Heart left ventricle (tissue), 13 donors: ENCODE measurements around the gene FAHD1.

Experiments
- POLR2A ChIP-seq, 2 donors: fragments of 450-650 bp; IDR thresholded peaks; one replicate each; pipeline ENCODE4 v1.6.1; 2017; ENCODE audit warnings: antibody characterized with exemption in 2 of 2, mild to moderate bottlenecking in 2 of 2, moderate library complexity in 2 of 2
- TF ChIP-seq, protein P1 (sequence below), 12 donors: fragments of 200-600 bp; sonication (generic) in 4 of 12; IDR thresholded peaks; one replicate each; pipeline versions ENCODE4 v1.5.0 to v1.8.0; 2018 to 2022; ENCODE audit warnings: antibody characterized with exemption in 12 of 12, mild to moderate bottlenecking in 5 of 12
- donor health status: ischemic (EF 13 %, LVEDD 7.1; RV severe dilation, severe dysfunction).
- donor health status: DM: no; HTN: yes; CAD: no.
- donor health status: DM: no; HTN: no; CAD: no.
- donor health status: ischemic (EF 25% LVEDD 6.9; RV normal size, moderate dysfunction).
- donor health status: ischemic (EF 25% LVEDD 5.7; RV mildly dilated, moderate dysfunction).
- donor health status: ischemic (EF 35%, LVEDD 5.7; RV mildly dilated, moderate dysfunction).
- donor health status: nonischemic (EF 11% LVEDD 7.7; RV severe dilation, severe dysfunction).
- donor health status: DM: yes; HTN: yes; CAD: no.
- donor health status: PGD.
- donor health status: ischemic (EF 29% LVEDD 5.4; RV normal size, mild dysfunction).
- donor health status: nonischemic (EF 23%, LVEDD 6.1; RV moderate dilation, normal function).

DNA sequence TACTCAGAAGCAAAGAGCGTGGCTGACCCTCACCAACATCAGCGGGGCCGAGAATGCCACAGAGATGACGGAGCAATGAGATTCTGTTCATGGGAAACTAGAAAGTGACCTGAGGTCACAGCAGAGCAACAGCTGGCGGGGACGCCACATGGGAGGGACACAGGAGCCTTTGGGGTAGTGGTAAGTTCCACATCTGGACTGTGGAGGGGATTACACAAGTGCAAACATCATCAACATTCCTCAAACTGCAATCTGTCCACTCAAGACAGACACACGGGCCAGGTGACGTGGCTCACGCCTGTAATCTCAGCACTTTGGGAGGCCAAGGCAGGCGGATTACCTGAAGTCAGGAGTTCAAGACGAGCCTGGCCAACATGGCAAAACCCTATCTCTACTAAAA lies 11.5 kb upstream of the FAHD1 start:
- TF ChIP-seq, protein P1, sequence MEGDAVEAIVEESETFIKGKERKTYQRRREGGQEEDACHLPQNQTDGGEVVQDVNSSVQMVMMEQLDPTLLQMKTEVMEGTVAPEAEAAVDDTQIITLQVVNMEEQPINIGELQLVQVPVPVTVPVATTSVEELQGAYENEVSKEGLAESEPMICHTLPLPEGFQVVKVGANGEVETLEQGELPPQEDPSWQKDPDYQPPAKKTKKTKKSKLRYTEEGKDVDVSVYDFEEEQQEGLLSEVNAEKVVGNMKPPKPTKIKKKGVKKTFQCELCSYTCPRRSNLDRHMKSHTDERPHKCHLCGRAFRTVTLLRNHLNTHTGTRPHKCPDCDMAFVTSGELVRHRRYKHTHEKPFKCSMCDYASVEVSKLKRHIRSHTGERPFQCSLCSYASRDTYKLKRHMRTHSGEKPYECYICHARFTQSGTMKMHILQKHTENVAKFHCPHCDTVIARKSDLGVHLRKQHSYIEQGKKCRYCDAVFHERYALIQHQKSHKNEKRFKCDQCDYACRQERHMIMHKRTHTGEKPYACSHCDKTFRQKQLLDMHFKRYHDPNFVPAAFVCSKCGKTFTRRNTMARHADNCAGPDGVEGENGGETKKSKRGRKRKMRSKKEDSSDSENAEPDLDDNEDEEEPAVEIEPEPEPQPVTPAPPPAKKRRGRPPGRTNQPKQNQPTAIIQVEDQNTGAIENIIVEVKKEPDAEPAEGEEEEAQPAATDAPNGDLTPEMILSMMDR (IDR thresholded peaks at IDR 0.05): no peak
- TF ChIP-seq POLR2A (IDR thresholded peaks at IDR 0.05): no peak
